T-helper 17 cell (primary cell): ENCODE data around the gene CCBE1. TPM values are rescaled to one million over a fixed set of nuclear protein-coding genes. Genes with fewer than 3 reads are reported as not detected.
"Not testable (repeated sequence)": the region's sequence is repeated elsewhere in the genome, so short reads cannot be mapped to it uniquely, and the experiment has no call there.

Experiments used
- ATAC-seq: fragments of 150-1000 bp; cut with Tn5 transposase; 2 replicates; pipeline ENCODE4 v1.10.0; 2021; ENCODE audit warnings: mild to moderate bottlenecking, moderate library complexity
- DNase-seq, 3 donors: peaks; one replicate each; pipeline versions ENCODE4 v3.0.0 to v3.0.0-alpha.2; 2020 to 2021
- H3K9me3 ChIP-seq: one replicate; pipeline ENCODE4 v1.7.0; 2013; ENCODE audit warnings: low read length, mild to moderate bottlenecking; ENCODE audit not compliant: control insufficient read depth, poor library complexity, severe bottlenecking
- H3K27ac Mint-ChIP-seq: one replicate; pipeline ENCODE4 v1.8.0; 2022; ENCODE audit warnings: mild to moderate bottlenecking, moderate library complexity, mixed read lengths
- H3K27me3 Mint-ChIP-seq: one replicate; pipeline ENCODE4 v1.8.0; 2022; ENCODE audit warnings: mixed read lengths
- H3K36me3 Mint-ChIP-seq: one replicate; pipeline ENCODE4 v1.8.0; 2022; ENCODE audit warnings: low read depth, mixed read lengths
- H3K4me1 Mint-ChIP-seq: one replicate; pipeline ENCODE4 v1.8.0; 2022; ENCODE audit warnings: mild to moderate bottlenecking, mixed read lengths
- H3K4me3 Mint-ChIP-seq: one replicate; pipeline ENCODE4 v1.8.0; 2022; ENCODE audit warnings: mild to moderate bottlenecking, moderate library complexity, mixed read lengths
- total RNA-seq, 4 donors: library from RNA in 2 of 4; stranded (reverse) in 2 of 4; gene quantifications; one replicate each; pipeline ENCODE4 v1.2.3 and lab custom pipeline; 2022 to 2026

Gene CCBE1
- total RNA-seq, 2 donors from 2014 or later, result not detected

DNA sequence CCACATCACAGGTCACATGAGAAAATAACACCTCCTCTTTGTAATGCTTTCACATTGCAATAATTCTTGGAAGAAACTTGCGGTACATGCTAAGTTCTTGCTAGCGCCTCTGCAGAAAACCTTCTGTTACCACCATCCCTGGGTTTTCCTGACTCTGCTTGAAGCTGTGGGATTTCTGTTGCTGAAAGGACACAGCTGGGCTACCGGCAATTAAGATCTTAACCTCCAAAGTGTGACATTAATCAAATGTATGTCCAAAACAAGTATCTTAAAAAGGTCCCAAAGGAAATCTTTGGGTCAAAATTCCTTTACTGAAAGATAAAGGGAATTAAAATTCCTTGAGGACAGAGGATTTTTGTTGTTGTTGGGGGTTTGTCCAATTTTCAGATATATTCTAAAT lies 7.5 kb downstream of the CCBE1 start:
- DNase-seq (no peak), ATAC-seq (no peak)
- Mint-ChIP-seq H3K4me1 (peaks cover under 1% of the 10 kb centered on the region), H3K36me3 (no peaks in the 10 kb centered on the region), H3K4me3 (no peak overlapping the region), H3K27ac (no peak overlapping the region), H3K27me3 (peaks cover 16% of the 10 kb centered on the region)
- H3K9me3 ChIP-seq, result no peaks in the 10 kb centered on the region

DNA sequence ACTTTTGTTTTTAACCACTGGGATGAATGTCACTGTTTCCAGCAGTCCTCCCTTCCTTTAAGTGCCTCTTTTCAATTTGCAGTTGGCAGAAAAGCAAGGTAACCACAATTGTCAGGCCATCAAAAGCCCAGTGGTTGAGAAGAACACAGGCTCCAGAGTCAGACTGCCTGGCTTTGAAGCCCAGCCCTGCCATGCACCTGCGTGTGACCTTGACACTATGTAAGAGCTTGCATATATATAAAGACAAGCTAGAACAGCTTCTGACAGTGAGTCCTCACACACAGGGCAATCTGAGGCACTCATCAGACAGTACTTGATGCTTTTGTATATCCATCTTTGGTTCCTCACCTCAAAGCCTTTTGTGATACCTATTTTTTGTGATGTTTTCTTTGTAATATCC lies 11.0 kb downstream of the CCBE1 start:
- H3K4me1 Mint-ChIP-seq, result peaks cover 2% of the 10 kb centered on the region
- H3K9me3 ChIP-seq, result no peaks in the 10 kb centered on the region
- H3K27me3 Mint-ChIP-seq, result peaks cover 18% of the 10 kb centered on the region
- DNase-seq (no peak), ATAC-seq (no peak)
- H3K4me3 Mint-ChIP-seq, result no peak overlapping the region
- no peaks in the 10 kb centered on the region for H3K36me3 Mint-ChIP-seq
- H3K27ac Mint-ChIP-seq, result no peak overlapping the region

DNA sequence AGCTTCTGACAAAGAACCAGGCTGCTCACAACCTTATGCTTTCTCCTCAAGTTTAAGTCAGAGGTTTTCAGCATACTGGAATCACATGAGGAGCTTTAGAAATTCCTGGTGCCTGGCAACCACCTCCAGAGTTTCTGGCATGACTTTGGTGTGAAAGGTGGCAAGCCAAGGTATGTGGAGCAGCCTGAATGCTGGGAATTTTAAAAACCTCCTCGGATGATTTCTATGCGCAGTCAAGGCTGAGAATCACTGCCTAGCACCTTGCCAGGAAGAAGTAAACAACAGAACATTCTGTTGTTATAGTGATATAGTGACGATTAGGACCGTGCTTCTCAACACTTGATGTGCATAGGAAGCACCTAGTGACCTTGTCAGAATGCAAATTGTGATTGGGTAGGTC lies 11.7 kb downstream of the CCBE1 start:
- ATAC-seq, result no peak
- H3K4me3 Mint-ChIP-seq, result no peak overlapping the region
- H3K9me3 ChIP-seq, result no peaks in the 10 kb centered on the region
- H3K27ac Mint-ChIP-seq, result no peak overlapping the region
- H3K4me1 Mint-ChIP-seq, result peaks cover 2% of the 10 kb centered on the region
- DNase-seq, result no peak
- H3K27me3 Mint-ChIP-seq, result peaks cover 23% of the 10 kb centered on the region
- H3K36me3 Mint-ChIP-seq, result no peaks in the 10 kb centered on the region

DNA sequence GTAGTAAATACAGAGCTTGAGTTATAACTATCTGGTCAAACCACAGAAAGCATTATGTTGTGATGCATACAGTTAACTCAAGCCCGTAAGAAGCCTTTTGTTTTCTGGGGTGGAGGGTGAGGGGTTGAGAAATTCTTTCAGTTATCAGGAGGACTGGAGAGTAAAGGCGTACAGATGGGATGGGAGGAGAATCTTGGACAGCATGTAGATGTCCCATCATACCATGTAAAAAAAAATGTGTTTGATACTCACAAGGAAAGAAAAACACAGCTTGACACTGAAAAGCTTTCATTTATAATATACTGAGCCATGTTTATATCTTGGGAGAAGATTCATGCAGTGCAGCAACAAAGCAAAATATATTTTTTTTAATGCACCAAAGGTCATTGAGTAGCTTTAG lies 12.4 kb downstream of the CCBE1 start:
- peaks cover 23% of the 10 kb centered on the region for H3K27me3 Mint-ChIP-seq
- H3K4me3 Mint-ChIP-seq, result no peak overlapping the region
- H3K27ac Mint-ChIP-seq, result no peak overlapping the region
- H3K36me3 Mint-ChIP-seq, result no peaks in the 10 kb centered on the region
- no peaks in the 10 kb centered on the region for H3K9me3 ChIP-seq
- no peak for ATAC-seq
- H3K4me1 Mint-ChIP-seq, result peaks cover 2% of the 10 kb centered on the region
- no peak for DNase-seq

DNA sequence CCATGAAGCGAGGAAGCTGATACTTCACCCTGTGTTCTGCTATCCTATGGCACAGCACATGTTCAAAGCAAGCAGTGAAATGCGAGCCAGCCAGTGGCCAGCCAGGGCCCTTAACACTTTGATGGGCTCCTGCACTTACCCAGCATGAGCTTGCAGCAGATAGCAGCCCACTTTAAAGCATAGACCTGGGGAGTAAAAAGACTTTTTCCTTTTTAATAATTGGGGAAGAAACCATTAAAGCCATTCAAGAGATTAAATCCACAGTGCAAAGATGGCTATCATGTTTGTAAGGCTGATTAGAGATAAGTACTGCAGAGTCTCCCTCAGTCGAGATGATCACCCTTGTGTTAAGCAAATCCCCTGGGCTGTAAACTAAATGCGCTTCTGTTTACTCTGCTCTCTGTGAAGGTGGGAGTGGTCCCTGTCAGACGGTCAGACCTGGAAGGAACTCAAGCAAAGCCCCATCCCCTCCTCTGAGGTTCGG lies 15.7 kb downstream of the CCBE1 start:
- no peak for DNase-seq
- Mint-ChIP-seq H3K36me3 (peaks cover 2% of the 10 kb centered on the region), H3K4me1 (peaks cover 2% of the 10 kb centered on the region), H3K4me3 (no peak overlapping the region), H3K27me3 (peaks cover 16% of the 10 kb centered on the region), H3K27ac (no peak overlapping the region)
- no peaks in the 10 kb centered on the region for H3K9me3 ChIP-seq
- ATAC-seq, result no peak

DNA sequence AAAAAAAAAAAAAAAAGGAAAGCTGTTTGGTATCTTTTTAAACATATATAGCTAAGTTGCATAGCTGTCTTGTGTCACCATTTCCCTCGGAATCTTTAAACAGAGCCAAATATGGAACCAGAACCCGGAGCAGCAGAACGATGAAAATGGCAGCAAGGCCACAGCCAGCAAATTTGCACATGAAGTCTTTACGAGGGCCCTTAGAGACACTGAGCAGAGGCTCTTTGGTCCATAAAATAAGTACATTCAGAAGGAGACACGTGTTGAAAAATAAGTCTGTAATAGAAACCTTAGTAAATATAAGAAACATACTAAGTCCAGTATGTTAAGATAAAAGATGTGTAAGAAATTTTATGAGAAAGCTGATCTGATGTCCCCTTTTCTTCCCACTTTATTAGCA lies 16.2 kb downstream of the CCBE1 start:
- H3K27ac Mint-ChIP-seq, result no peak overlapping the region
- peaks cover 16% of the 10 kb centered on the region for H3K27me3 Mint-ChIP-seq
- peaks cover 2% of the 10 kb centered on the region for H3K36me3 Mint-ChIP-seq
- no peak for DNase-seq
- H3K9me3 ChIP-seq, result no peaks in the 10 kb centered on the region
- peaks cover 2% of the 10 kb centered on the region for H3K4me1 Mint-ChIP-seq
- H3K4me3 Mint-ChIP-seq, result no peak overlapping the region
- no peak for ATAC-seq

DNA sequence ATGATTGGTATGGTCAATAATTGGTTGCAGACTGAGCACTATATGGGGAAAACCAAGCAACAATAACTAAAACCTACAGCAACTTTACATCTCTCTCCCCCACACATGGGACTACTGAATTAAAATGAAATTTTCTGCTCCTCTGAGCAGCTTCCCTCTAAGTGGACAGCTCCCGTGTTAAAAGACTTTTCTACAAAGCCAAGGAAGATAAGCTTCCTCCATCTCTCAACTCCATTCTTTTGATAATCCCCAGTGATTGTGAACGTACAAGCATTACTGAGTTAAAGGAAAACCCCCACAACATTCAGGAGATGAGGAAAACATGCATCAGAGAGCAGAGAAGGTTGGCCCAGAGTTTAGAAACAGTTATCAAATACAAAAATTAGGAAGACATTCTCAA lies 21.9 kb downstream of the CCBE1 start:
- Mint-ChIP-seq H3K36me3 (peaks cover 2% of the 10 kb centered on the region), H3K27ac (no peak overlapping the region), H3K27me3 (peaks cover 5% of the 10 kb centered on the region), H3K4me3 (no peak overlapping the region), H3K4me1 (no peaks in the 10 kb centered on the region)
- no peaks in the 10 kb centered on the region for H3K9me3 ChIP-seq
- no peak for DNase-seq
- ATAC-seq, result no peak

DNA sequence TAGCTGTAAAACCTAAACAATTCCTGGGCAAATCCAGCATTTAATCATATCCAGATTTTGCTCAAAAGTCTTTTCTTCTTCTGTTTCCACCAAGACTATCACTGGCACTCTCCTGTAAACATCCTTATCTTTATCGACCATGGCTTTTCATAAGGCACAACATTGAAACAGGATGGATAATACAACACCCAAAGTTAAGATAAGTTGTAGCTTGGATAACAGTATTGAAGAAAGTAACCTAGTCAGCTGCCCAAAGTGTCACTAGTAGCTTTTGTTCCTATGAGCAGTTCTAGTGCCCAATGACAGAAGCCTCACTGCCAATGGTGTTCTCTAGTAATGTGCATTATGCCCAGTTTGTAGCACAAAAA lies 22.3 kb downstream of the CCBE1 start:
- H3K27me3 Mint-ChIP-seq, result peaks cover 5% of the 10 kb centered on the region
- H3K36me3 Mint-ChIP-seq, result peaks cover 2% of the 10 kb centered on the region
- no peaks in the 10 kb centered on the region for H3K4me1 Mint-ChIP-seq
- ATAC-seq, result no peak
- H3K27ac Mint-ChIP-seq, result no peak overlapping the region
- H3K4me3 Mint-ChIP-seq, result no peak overlapping the region
- H3K9me3 ChIP-seq, result no peaks in the 10 kb centered on the region
- no peak for DNase-seq

DNA sequence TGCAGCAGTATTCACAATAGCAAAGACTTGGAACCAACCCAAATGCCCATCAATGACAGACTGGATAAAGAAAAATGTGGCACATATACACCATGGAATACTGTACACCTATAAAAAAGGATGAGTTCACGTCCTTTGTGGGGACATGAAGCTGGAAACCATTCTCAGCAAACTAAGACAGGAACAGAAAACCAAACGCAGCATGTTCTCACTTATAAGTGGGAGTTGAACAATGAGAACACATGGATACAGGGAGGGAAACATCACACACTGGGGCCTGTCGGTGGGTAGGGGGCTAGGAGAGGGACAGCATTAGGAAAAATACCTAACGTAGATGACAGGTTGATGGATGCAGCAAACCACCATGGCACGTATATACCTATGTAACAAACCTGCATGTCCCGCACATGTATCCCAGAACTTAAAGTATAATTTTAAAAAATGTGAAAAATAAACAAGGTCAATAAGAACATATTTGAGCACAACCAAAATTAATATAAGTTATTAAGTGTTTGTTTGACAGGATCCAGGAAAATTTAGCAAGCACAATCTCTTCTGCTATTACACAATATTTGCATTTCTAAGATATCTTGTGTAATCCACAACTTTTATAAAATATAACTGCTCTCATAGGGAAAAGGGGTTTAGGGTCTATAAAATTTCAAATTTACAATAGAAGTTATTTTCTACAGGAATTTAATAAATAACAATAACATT lies 22.9 kb downstream of the CCBE1 start:
- Mint-ChIP-seq H3K36me3 (peaks cover 2% of the 10 kb centered on the region), H3K4me1 (no peaks in the 10 kb centered on the region), H3K27me3 (peaks cover 5% of the 10 kb centered on the region), H3K4me3 (no peak overlapping the region), H3K27ac (peak overlapping the region; percentile 59)
- DNase-seq (no peak), ATAC-seq (no peak)
- H3K9me3 ChIP-seq, result no peaks in the 10 kb centered on the region

DNA sequence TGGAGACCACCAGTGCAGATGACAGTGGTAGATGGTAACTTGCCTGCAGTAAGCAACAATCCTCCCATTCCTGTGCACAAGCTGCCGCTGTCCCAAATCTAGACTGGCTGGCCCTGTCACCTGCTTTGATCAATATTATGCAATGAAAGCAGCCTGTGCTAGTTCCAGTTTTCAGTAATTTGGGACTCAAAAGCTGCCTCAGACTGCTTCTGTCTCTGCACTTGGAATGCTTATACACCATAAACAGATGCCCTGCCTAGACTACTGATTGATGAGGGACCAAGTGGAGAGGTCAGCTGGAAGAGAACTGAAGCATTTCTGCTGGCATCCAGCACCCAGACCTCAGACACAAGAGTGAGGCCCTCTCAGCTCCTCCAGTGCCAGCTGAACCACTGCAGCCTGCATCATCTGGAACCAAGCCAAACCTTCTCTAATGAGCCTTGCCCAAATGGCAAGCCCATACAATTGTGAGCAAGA lies 24.9 kb downstream of the CCBE1 start:
- H3K36me3 Mint-ChIP-seq, result no peaks in the 10 kb centered on the region
- DNase-seq, result no peak
- H3K27me3 Mint-ChIP-seq, result peaks cover 5% of the 10 kb centered on the region
- no peak overlapping the region for H3K27ac Mint-ChIP-seq
- ATAC-seq, result no peak
- no peaks in the 10 kb centered on the region for H3K9me3 ChIP-seq
- no peaks in the 10 kb centered on the region for H3K4me1 Mint-ChIP-seq
- no peak overlapping the region for H3K4me3 Mint-ChIP-seq

DNA sequence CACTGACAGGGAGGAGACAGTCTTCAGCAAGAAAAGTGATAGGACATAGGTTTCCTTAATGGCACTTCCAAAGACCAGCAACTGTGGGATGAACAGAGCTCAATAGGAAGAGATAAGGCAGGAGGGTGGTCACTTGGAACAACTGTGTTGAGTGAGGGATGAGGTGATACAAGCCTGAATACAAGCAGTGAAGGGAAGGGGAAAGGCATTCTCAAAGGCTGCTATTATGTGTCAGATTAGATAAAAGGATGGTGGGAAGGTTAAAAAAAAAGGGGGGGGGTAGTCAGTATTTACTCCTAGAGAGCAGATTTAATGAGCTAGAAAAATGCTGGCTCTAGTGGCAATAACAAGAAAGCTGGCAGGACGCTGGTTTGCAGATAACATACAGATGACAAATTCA lies 25.7 kb downstream of the CCBE1 start:
- DNase-seq (no peak), ATAC-seq (no peak)
- no peak overlapping the region for H3K4me3 Mint-ChIP-seq
- peaks cover 5% of the 10 kb centered on the region for H3K27me3 Mint-ChIP-seq
- H3K27ac Mint-ChIP-seq, result no peak overlapping the region
- no peaks in the 10 kb centered on the region for H3K4me1 Mint-ChIP-seq
- H3K36me3 Mint-ChIP-seq, result no peaks in the 10 kb centered on the region
- no peaks in the 10 kb centered on the region for H3K9me3 ChIP-seq

DNA sequence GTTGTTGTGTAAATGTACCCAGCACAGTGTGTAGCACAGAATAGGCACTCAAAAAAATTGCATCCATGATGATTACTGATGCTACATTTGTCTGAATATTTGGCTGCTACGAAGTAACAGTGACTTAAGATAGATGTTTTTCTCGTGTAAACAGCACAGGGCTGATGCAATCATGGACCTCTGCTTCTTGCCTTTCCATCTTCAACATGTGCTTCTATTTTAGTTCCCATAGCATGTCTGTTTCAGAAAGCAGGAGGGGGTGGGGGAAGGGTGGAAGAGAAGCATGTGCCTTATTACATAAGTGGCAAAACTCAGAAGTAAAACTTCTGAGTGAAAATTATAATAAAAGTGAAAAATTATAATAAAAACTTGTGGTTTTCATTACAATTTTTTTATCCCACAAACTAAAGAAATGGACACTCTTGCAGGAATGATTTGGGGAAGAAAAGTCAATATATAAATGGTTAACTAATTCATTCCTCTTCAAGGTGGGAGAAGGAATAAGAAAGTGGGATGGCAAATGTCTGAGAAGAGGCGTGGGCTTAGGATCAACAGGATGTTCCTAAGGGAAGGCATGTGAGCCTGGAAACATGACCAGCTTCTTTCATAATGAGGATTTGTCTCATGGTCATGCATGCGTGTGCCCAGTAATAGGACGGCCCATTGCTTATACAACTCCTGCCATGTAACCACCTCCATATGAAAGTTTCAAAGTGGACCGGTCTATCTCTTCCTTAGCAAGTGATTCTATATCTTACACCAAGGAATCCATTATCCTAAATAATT lies 27.2 kb downstream of the CCBE1 start:
- no peaks in the 10 kb centered on the region for H3K9me3 ChIP-seq
- Mint-ChIP-seq H3K4me1 (no peaks in the 10 kb centered on the region), H3K4me3 (no peak overlapping the region), H3K27me3 (peaks cover 5% of the 10 kb centered on the region), H3K36me3 (no peaks in the 10 kb centered on the region), H3K27ac (no peak overlapping the region)
- DNase-seq (no peak), ATAC-seq (no peak)

DNA sequence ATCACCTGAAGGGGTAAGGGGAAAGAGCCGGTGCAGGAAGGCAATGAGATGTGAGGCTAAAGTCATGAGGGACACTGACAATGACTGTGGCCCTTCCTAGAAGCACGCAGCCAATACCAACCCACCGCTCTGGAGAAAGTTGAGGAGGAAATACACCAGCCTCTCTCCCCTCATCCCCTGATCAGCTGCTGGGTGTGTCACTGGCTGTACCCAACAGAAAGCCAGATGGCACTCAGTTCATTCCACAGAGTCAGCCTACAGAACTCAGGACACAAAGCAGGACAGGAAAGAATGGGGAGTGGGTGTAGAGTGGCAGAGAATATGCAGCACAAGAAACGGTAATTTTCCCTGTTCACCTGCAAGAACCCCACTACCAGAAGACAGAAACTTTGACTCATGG lies 29.7 kb downstream of the CCBE1 start:
- H3K36me3 Mint-ChIP-seq, result no peaks in the 10 kb centered on the region
- ATAC-seq, result no peak
- no peak for DNase-seq
- H3K4me3 Mint-ChIP-seq, result no peak overlapping the region
- H3K27ac Mint-ChIP-seq, result no peak overlapping the region
- no peaks in the 10 kb centered on the region for H3K9me3 ChIP-seq
- no peaks in the 10 kb centered on the region for H3K4me1 Mint-ChIP-seq
- H3K27me3 Mint-ChIP-seq, result no peaks in the 10 kb centered on the region

DNA sequence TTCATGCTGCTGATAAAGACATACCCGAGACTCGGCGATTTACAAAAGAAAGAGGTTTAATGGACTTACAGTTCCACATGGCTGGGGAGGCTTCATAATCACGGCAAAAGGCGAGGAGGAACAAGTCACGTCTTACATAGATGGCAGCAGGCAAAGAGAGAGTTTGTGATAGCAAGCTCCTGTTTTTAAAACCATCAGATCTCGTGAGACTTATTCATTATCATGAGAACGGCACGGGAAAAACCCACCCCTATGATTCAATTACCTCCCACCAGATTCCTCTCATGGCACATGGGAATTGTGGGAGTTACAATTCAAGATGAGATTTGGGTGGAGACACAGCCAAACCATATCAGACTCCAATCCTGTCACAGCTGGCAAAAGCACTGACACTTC lies 31.2 kb downstream of the CCBE1 start:
- not testable (repeated sequence) for H3K4me3 Mint-ChIP-seq, DNase-seq, H3K9me3 ChIP-seq, ATAC-seq, H3K4me1 Mint-ChIP-seq, H3K27me3 Mint-ChIP-seq, H3K36me3 Mint-ChIP-seq, H3K27ac Mint-ChIP-seq
